NOMO-1 treated with dmso at 0.1 percent for 144 hours (cell line): ENCODE data around the gene SPOCD1.

ENCODE experiments used
- DNase-seq: peaks from one replicate; lab custom pipeline; 2025; ENCODE audit not compliant: unreplicated experiment; lab: John Stamatoyannopoulos, UW

SPOCD1 gene

DNA sequence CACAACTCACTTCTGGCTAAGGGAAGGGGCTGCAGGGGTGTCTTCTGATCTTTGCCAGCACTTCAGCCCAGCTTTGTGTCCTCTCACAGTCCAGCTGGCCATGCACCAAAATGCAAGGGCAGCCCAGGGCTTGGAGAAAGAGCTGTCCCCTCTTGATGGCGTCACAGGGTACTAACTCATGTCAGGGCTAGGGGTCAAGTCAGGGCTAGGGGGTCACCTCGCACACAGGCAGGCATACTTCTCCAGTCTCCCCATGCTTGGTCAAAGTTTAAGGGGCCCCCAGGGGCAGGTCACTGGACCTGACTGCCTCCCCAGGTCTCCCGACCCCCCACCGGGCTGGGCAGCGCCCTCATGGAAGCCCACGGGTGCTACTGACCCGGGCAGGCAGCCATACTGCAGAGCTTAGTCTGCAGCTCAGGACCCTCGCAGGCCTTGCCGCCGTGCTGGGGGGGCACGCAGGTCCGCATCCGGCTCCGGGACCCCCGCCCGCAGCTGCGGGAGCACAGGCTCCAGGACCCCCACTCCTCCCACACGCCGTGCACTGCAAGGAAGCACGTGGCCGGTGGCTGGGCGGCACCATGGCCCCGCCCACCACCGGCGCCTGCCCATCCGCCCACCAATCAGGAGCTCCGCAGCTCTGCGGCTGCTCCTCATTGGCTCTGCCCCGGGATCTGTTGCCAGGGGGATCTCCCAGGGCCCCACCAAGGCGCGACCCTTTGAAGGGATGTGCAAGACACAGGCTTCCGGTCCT lies 73.2 kb downstream of the SPOCD1 start:
- no peak for DNase-seq
